ENCODE results near the gene NPTX1. TPM values are rescaled to one million over a fixed set of nuclear protein-coding genes. Genes with fewer than 3 reads are reported as not detected.
A peak's percentile ranks its signal among the peaks of the same experiment; 100 is the strongest.

NPTX1 gene
- total RNA-seq, 4 donors from 2014 or later, result 0.21 to 0.59 TPM; not detected in 2

GRCh38 chr17:80498920-80499410, 22.6 kb upstream of the NPTX1 start:
- 82 to 85% methylated on average over 6 to 11 of the region's 11 CpGs for WGBS, 2 donors
- Histone ChIP-seq H3K27me3 (peaks cover 0 to 16% of the 10 kb centered on the region in 2 donors), H3K9me3 (no peaks in the 10 kb centered on the region), H3K36me3 (no peaks in the 10 kb centered on the region), H3K4me1 (peaks cover 0 to 8% (median 5%) of the 10 kb centered on the region in 4 donors), H3K4me3 (no peak overlapping the region), H3K27ac (peak overlapping the region in 2 of 4 donors; percentile 26 to 49)
- no peak for TF ChIP-seq EP300 (IDR thresholded peaks at IDR 0.05)
- TF ChIP-seq, protein P1, sequence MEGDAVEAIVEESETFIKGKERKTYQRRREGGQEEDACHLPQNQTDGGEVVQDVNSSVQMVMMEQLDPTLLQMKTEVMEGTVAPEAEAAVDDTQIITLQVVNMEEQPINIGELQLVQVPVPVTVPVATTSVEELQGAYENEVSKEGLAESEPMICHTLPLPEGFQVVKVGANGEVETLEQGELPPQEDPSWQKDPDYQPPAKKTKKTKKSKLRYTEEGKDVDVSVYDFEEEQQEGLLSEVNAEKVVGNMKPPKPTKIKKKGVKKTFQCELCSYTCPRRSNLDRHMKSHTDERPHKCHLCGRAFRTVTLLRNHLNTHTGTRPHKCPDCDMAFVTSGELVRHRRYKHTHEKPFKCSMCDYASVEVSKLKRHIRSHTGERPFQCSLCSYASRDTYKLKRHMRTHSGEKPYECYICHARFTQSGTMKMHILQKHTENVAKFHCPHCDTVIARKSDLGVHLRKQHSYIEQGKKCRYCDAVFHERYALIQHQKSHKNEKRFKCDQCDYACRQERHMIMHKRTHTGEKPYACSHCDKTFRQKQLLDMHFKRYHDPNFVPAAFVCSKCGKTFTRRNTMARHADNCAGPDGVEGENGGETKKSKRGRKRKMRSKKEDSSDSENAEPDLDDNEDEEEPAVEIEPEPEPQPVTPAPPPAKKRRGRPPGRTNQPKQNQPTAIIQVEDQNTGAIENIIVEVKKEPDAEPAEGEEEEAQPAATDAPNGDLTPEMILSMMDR (IDR thresholded peaks at IDR 0.05), result no peak
- no peak for TF ChIP-seq POLR2A (IDR thresholded peaks at IDR 0.05)
- DNase-seq (ENCODE audit: low spot score in 2 of 2), result no peak

GRCh38 chr17:80498242-80498919, 22.0 kb upstream of the NPTX1 start:
- H3K27ac ChIP-seq, result peak overlapping the region in 2 of 4 donors; percentile 26 to 49

GRCh38 chr17:80497726-80498241, 21.4 kb upstream of the NPTX1 start:
- TF ChIP-seq POLR2A (IDR thresholded peaks at IDR 0.05) (no peak), EP300 (IDR thresholded peaks at IDR 0.05) (no peak)
- TF ChIP-seq, protein P1 (IDR thresholded peaks at IDR 0.05), result no peak
- 37 to 69% methylated on average over 10 of the region's 10 CpGs for WGBS, 2 donors
- H3K36me3 ChIP-seq, result no peaks in the 10 kb centered on the region
- H3K4me3 ChIP-seq, result peak overlapping the region in 1 of 4 donors; percentile 18
- H3K27me3 ChIP-seq, result peaks cover 0 to 22% of the 10 kb centered on the region in 2 donors
- peak overlapping the region in 2 of 4 donors; percentile 26 to 49 for H3K27ac ChIP-seq
- H3K9me3 ChIP-seq, result no peaks in the 10 kb centered on the region
- H3K4me1 ChIP-seq, result peaks cover 0 to 15% (median 5%) of the 10 kb centered on the region in 4 donors
- no peak for DNase-seq (ENCODE audit: low spot score in 2 of 2)

More at GRCh38 chr17:80498242-80498919, 22.0 kb upstream of the NPTX1 start:
- Histone ChIP-seq H3K27me3 (peaks cover 0 to 22% of the 10 kb centered on the region in 2 donors), H3K36me3 (no peaks in the 10 kb centered on the region), H3K4me3 (peak overlapping the region in 1 of 4 donors; percentile 18), H3K4me1 (peaks cover 0 to 9% (median 5%) of the 10 kb centered on the region in 4 donors), H3K9me3 (no peaks in the 10 kb centered on the region)
- WGBS, 2 donors, result 40 to 51% methylated on average over 30 of the region's 30 CpGs
- DNase-seq (ENCODE audit: low spot score in 2 of 2), result no peak
- TF ChIP-seq EP300 (IDR thresholded peaks at IDR 0.05) (no peak), POLR2A (IDR thresholded peaks at IDR 0.05) (no peak)
- TF ChIP-seq, protein P1 (IDR thresholded peaks at IDR 0.05), result no peak

GRCh38 chr17:80494547-80494946, 18.1 kb upstream of the NPTX1 start:
- TF ChIP-seq, protein P1 (IDR thresholded peaks at IDR 0.05), result no peak
- TF ChIP-seq POLR2A (IDR thresholded peaks at IDR 0.05) (no peak), EP300 (IDR thresholded peaks at IDR 0.05) (no peak)
- Histone ChIP-seq H3K36me3 (no peaks in the 10 kb centered on the region), H3K4me1 (peaks cover 0 to 29% (median 5%) of the 10 kb centered on the region in 4 donors), H3K4me3 (no peak overlapping the region), H3K27ac (no peak overlapping the region), H3K27me3 (peaks cover 0 to 18% of the 10 kb centered on the region in 2 donors), H3K9me3 (no peaks in the 10 kb centered on the region)
- DNase-seq (ENCODE audit: low spot score in 2 of 2), result no peak
- WGBS, 2 donors, result 75 to 83% methylated on average over 6 to 7 of the region's 7 CpGs

Data from tibial nerve (tissue), 4 donors.